Transverse colon (tissue), 4 donors: ENCODE data around the gene WWP2. TPM values are rescaled to one million over a fixed set of nuclear protein-coding genes. Genes with fewer than 3 reads are reported as not detected.

ENCODE experiments used
- DNase-seq: peaks from one replicate; pipeline ENCODE4 v3.0.0-alpha.2; 2019
- H3K27ac ChIP-seq, 4 donors: fragments of 200-600 bp; sonication (generic); 2 replicates each; pipeline ENCODE4 v1.5.1; 2016 to 2018; ENCODE audit warnings: inconsistent platforms in 4 of 4
- H3K27me3 ChIP-seq: fragments of 200-600 bp; sonication (generic); 2 replicates; pipeline ENCODE4 v1.5.1; 2017; ENCODE audit warnings: inconsistent platforms
- H3K36me3 ChIP-seq, 4 donors: fragments of 200-600 bp; sonication (generic); 2 replicates each; pipeline ENCODE4 v1.5.1; 2017 to 2019; ENCODE audit warnings: inconsistent platforms in 4 of 4
- H3K4me1 ChIP-seq, 4 donors: fragments of 200-600 bp; sonication (generic); 2 replicates each; pipeline ENCODE4 v1.5.1; 2017 to 2020; ENCODE audit warnings: inconsistent platforms in 4 of 4
- H3K4me3 ChIP-seq, 4 donors: fragments of 200-600 bp; sonication (generic); 1 replicate in 1 of 4; 2 replicates in 3 of 4; pipeline versions ENCODE4 v1.5.1 to v1.6.1; 2017 to 2019; ENCODE audit warnings: inconsistent platforms in 4 of 4
- H3K9me3 ChIP-seq, 2 donors: fragments of 200-600 bp; sonication (generic); 2 replicates each; pipeline ENCODE4 v1.5.1; 2017 to 2019; ENCODE audit warnings: inconsistent platforms in 2 of 2
- EP300 ChIP-seq: sonication (generic); formaldehyde crosslinking; IDR thresholded peaks from one replicate; pipeline ENCODE4 v1.6.1; 2017; ENCODE audit warnings: antibody characterized with exemption, low read depth
- POLR2A ChIP-seq: fragments of 450-650 bp; IDR thresholded peaks from one replicate; pipeline ENCODE4 v1.6.1; 2016; ENCODE audit warnings: antibody characterized with exemption, mild to moderate bottlenecking, moderate library complexity
- POLR2AphosphoS5 ChIP-seq, 3 donors: sonication (generic); formaldehyde crosslinking; IDR thresholded peaks; one replicate each; pipeline ENCODE4 v1.6.1; 2016; ENCODE audit warnings: antibody characterized with exemption in 3 of 3
- WGBS, 2 donors: methylation state at CpG; one replicate each; pipeline ENCODE4 v1.1.5; 2018; ENCODE audit warnings: low coverage in 1 of 2; 5-methylcytosine and 5-hydroxymethylcytosine counted together
- in situ Hi-C, 4 donors: fragments of 200-750 bp; cut with MboI; loops; one replicate each; pipeline versions ENCODE4 v1.15.0 to v1.15.1; 2017; ENCODE audit warnings: low sequenced_read_pairs in 3 of 4, low pct_ligation_motif_present in 1 of 4, low pct_unique_long_range_greater_than_20kb in 1 of 4
- intact Hi-C: fragments of 100-400 bp; cut with DNase I; formaldehyde crosslinking; loops from one replicate; pipeline ENCODE4 v1.15.1; 2023; ENCODE audit warnings: low total_unique reads
- total RNA-seq, 4 donors: library from RNA; depleted of rRNA; stranded (reverse); fragments of >200 nt; gene quantifications; one replicate each; pipeline ENCODE4 v1.1.0, GENCODE V29; 2016
- TF ChIP-seq, protein P1 (sequence below), 5 experiments: fragments of 200-600 bp in 3 of 5; fragments of 450-650 bp in 2 of 5; sonication (generic) in 3 of 5; IDR thresholded peaks; 1 replicate in 2 of 5; 2 replicates in 3 of 5; pipeline ENCODE4 v1.5.1; 2016 to 2017; ENCODE audit warnings: antibody characterized with exemption in 5 of 5, inconsistent platforms in 3 of 5, mild to moderate bottlenecking in 2 of 5, moderate library complexity in 1 of 5

WWP2 gene
- total RNA-seq, 4 donors from 2014 or later = 66.8 to 157 (median 73.7) TPM

DNA sequence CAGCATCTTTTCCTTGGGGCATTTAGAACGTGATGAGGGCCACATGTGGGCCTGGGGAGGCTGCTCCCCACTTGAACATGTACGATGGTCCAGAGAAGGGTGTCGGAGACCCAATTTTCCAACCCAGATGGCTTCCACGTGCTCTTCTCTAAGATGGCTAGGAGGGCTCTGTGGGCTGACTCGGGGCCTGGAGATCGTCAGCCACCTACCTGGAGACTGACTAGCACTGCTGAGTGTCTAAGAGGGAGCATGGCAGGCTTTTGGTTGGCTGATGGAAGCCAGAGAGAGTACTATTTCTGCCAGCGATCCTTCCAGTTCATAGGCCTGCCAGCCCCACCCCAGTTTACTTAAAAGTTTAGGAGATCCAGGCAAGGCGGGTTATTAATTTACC, 128.8 kb downstream of the WWP2 start:
- Histone ChIP-seq H3K4me1 (peaks cover 9 to 19% (median 16%) of the 10 kb centered on the region in 4 donors), H3K9me3 (no peaks in the 10 kb centered on the region), H3K36me3 (peaks cover 0 to 14% (median 4%) of the 10 kb centered on the region in 4 donors), H3K27ac (peak overlapping the region; percentile 82 to 88 (median 86)), H3K27me3 (no peaks in the 10 kb centered on the region), H3K4me3 (no peak overlapping the region)
- intact Hi-C loops (no loop called here), in situ Hi-C loops (no loop called here)
- TF ChIP-seq EP300 = no peak
- TF ChIP-seq POLR2AphosphoS5 (IDR thresholded peaks at IDR 0.05) = peak; percentile 32 to 90 (median 47)
- peak; percentile 7 for DNase-seq
- WGBS, 2 donors = 66% methylated on average over 8 of the region's 8 CpGs; no CpG with 5 or more reads in 1 of the 2 donors

DNA sequence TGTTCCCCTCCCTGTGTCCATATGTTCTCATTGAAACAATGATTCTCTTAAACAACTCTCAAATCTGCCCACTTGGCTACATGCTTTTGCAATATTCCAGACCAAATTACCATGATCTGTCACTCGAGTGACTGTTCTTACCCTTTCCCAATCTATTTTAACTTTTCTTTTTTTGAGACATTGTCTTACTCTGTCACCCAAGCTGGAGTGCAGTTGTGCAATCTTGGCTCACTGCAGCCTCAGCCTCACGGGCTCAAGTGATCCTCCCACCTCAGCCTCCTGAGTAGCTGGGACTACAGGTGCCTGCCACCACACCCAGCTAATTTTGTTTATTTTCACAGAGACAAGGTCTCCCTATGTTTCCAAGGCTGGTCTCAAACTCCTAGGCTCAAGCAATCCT, 130.2 kb downstream of the WWP2 start:
- H3K27ac ChIP-seq = no peak overlapping the region
- H3K4me1 ChIP-seq = peaks cover 9 to 19% (median 16%) of the 10 kb centered on the region in 4 donors
- DNase-seq = no peak
- no peak for TF ChIP-seq EP300
- in situ Hi-C loops = no loop called here
- WGBS, 2 donors = 82% methylated on average over 2 of the region's 2 CpGs; no CpG with 5 or more reads in 1 of the 2 donors
- intact Hi-C loops = no loop called here
- peaks cover 0 to 14% (median 4%) of the 10 kb centered on the region in 4 donors for H3K36me3 ChIP-seq
- H3K9me3 ChIP-seq = no peaks in the 10 kb centered on the region
- no peak overlapping the region for H3K4me3 ChIP-seq
- H3K27me3 ChIP-seq = no peaks in the 10 kb centered on the region

DNA sequence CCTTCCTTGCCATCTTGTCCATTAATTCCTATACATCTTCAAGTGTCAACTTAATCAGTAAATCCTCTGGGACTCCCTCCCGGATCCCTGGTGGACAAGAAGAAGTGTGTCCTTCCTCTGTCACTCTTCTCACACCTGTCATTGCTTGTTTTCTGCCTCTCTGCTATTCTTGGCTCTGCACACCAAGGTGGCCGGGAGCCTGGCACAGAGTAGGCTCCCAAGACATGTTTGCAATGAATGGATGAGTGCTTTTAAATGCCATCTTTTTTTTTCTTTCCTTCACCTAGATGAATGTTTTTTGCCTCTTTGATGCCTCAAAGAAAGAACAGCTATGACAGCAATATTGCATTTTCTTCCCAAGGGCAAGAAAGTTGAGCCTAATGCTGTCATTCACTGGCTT, 131.0 kb downstream of the WWP2 start:
- H3K27me3 ChIP-seq = no peaks in the 10 kb centered on the region
- H3K4me1 ChIP-seq = peaks cover 9 to 19% (median 16%) of the 10 kb centered on the region in 4 donors
- intact Hi-C loops (no loop called here), in situ Hi-C loops (no loop called here)
- no peaks in the 10 kb centered on the region for H3K9me3 ChIP-seq
- H3K4me3 ChIP-seq = no peak overlapping the region
- peaks cover 0 to 13% (median 3%) of the 10 kb centered on the region in 4 donors for H3K36me3 ChIP-seq
- TF ChIP-seq EP300 (no peak), POLR2A (no peak), POLR2AphosphoS5 (IDR thresholded peaks at IDR 0.05) (no peak)
- TF ChIP-seq, protein P1, sequence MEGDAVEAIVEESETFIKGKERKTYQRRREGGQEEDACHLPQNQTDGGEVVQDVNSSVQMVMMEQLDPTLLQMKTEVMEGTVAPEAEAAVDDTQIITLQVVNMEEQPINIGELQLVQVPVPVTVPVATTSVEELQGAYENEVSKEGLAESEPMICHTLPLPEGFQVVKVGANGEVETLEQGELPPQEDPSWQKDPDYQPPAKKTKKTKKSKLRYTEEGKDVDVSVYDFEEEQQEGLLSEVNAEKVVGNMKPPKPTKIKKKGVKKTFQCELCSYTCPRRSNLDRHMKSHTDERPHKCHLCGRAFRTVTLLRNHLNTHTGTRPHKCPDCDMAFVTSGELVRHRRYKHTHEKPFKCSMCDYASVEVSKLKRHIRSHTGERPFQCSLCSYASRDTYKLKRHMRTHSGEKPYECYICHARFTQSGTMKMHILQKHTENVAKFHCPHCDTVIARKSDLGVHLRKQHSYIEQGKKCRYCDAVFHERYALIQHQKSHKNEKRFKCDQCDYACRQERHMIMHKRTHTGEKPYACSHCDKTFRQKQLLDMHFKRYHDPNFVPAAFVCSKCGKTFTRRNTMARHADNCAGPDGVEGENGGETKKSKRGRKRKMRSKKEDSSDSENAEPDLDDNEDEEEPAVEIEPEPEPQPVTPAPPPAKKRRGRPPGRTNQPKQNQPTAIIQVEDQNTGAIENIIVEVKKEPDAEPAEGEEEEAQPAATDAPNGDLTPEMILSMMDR (IDR thresholded peaks at IDR 0.05) = no peak
- WGBS, 2 donors = 93 to 100% methylated on average over 1 to 2 of the region's 2 CpGs
- H3K27ac ChIP-seq = no peak overlapping the region
- DNase-seq = no peak

DNA sequence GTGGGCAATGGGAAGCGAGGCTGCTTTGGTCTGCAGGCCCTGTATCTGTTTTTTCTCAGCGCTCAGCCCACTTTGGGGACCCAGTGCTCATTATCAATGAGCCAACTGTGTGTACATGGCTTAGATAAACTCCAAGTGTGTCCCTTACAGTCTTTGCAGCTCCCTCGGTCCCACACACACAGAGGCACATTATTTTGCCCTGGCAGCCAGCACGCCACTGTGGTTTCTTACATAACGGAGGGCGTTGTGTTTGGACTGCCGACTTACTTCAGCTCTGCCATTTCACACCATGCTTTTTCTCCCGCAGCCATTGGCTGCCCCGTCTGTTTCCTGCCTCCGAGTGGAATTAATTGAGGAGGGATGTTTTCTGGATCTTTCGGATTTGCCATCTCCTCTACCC, 132.5 kb downstream of the WWP2 start:
- 90% methylated on average over 11 of the region's 11 CpGs; no CpG with 5 or more reads in 1 of the 2 donors for WGBS, 2 donors
- no peaks in the 10 kb centered on the region for H3K27me3 ChIP-seq
- H3K27ac ChIP-seq = no peak overlapping the region
- DNase-seq = no peak
- intact Hi-C loops (no loop called here), in situ Hi-C loops (no loop called here)
- H3K9me3 ChIP-seq = no peaks in the 10 kb centered on the region
- no peak overlapping the region for H3K4me3 ChIP-seq
- TF ChIP-seq EP300 (no peak), POLR2A (no peak), POLR2AphosphoS5 (IDR thresholded peaks at IDR 0.05) (no peak)
- TF ChIP-seq, protein P1 (IDR thresholded peaks at IDR 0.05) = no peak
- peaks cover 9 to 19% (median 14%) of the 10 kb centered on the region in 4 donors for H3K4me1 ChIP-seq
- H3K36me3 ChIP-seq = peaks cover 0 to 3% (median 0%) of the 10 kb centered on the region in 4 donors

DNA sequence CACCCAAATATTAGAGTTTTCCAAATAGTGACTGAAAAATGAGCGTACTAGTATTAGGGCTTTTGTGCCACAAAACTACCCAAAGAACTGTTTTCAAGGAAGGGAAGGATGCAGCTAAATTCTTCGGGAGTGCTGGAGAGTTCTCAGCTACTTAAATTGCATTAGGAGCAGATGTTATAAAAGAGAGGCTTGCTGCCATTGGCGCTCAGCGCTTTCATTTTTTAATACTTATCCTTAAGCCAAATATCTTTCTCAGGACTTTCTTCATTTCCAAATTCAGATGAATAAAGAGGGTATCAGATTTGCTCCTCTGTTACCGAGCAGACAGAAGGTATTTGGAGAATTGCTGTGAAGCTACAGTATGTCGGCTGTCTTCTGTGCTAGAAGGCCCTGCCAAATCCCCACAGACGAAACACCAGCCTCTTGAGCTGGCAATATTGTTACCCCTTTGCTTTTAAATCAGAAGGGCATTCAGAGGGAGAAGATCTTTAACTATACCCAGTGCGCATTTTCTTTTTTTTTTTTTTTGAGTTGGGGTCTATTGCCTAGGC, 141.8 kb downstream of the WWP2 start:
- H3K27me3 ChIP-seq = no peaks in the 10 kb centered on the region
- TF ChIP-seq POLR2A = no peak
- no peak for TF ChIP-seq EP300
- TF ChIP-seq, protein P1 (IDR thresholded peaks at IDR 0.05) = no peak
- TF ChIP-seq POLR2AphosphoS5 (IDR thresholded peaks at IDR 0.05) = no peak
- intact Hi-C loops = no loop called here
- H3K27ac ChIP-seq = peak overlapping the region in 2 of 4 donors; percentile 3 to 4
- DNase-seq = no peak
- WGBS, 2 donors = 85 to 89% methylated on average over 8 of the region's 8 CpGs
- H3K9me3 ChIP-seq = no peaks in the 10 kb centered on the region
- peaks cover 0 to 12% (median 3%) of the 10 kb centered on the region in 4 donors for H3K4me1 ChIP-seq
- H3K36me3 ChIP-seq = peaks cover 0 to 10% (median 1%) of the 10 kb centered on the region in 4 donors
- H3K4me3 ChIP-seq = no peak overlapping the region
- in situ Hi-C loops = no loop called here
